ENCODE data around the gene IGF1R. TPM values are rescaled to one million over a fixed set of nuclear protein-coding genes. Genes with fewer than 3 reads are reported as not detected.

IGF1R gene
- total RNA-seq, 1 experiment from 2014 or later = 125 TPM

DNA sequence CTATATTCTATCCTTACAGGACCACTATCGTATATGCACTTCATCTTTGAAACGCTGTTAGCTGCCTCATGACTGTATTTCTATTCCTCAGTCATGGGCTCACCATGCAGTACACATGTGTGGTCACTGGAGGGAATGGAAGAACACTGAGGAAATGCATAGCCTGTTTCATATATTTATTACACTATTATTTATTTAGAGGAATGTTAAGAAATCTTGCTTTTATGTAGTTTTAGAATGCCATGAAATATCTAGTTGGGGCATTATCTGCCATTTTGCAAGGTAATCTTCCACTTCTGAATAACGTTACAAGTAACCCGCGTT lies 155.7 kb downstream of the IGF1R start:
- H3K4me3 Mint-ChIP-seq = no peak overlapping the region
- CTCF ChIA-PET = interaction anchor here (1.0 kb wide), 1 partner anchor 47 kb away, joined by 5 read pairs; no protein-coding TSS in a partner anchor
- H3K27ac Mint-ChIP-seq = no peak overlapping the region
- H3K9me3 Mint-ChIP-seq = no peaks in the 10 kb centered on the region
- H3K36me3 Mint-ChIP-seq = no peaks in the 10 kb centered on the region
- no peak for ATAC-seq
- peaks cover 72% of the 10 kb centered on the region for H3K4me1 Mint-ChIP-seq
- POLR2A ChIA-PET = no interaction called here
- no peak for DNase-seq (ENCODE audit: low spot score)
- no peak for TF ChIP-seq FOXJ3 (CRISPR knock-in tag; IDR thresholded peaks at IDR 0.05; ENCODE audit: borderline replicate concordance)
- no peak for TF ChIP-seq JAZF1 (CRISPR knock-in tag; IDR thresholded peaks at IDR 0.05)
- TF ChIP-seq NFYB (CRISPR knock-in tag; conservative IDR thresholded peaks at IDR 0.05; ENCODE audit: low read depth) = no peak
- TF ChIP-seq, protein P1, sequence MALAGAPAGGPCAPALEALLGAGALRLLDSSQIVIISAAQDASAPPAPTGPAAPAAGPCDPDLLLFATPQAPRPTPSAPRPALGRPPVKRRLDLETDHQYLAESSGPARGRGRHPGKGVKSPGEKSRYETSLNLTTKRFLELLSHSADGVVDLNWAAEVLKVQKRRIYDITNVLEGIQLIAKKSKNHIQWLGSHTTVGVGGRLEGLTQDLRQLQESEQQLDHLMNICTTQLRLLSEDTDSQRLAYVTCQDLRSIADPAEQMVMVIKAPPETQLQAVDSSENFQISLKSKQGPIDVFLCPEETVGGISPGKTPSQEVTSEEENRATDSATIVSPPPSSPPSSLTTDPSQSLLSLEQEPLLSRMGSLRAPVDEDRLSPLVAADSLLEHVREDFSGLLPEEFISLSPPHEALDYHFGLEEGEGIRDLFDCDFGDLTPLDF (CRISPR knock-in tag; IDR thresholded peaks at IDR 0.05) = no peak
- TF ChIP-seq CREM (CRISPR knock-in tag; IDR thresholded peaks at IDR 0.05) = no peak
- no peak for TF ChIP-seq IRF2 (CRISPR knock-in tag; IDR thresholded peaks at IDR 0.05; ENCODE audit: borderline replicate concordance, low read depth)
- TF ChIP-seq, protein P2, sequence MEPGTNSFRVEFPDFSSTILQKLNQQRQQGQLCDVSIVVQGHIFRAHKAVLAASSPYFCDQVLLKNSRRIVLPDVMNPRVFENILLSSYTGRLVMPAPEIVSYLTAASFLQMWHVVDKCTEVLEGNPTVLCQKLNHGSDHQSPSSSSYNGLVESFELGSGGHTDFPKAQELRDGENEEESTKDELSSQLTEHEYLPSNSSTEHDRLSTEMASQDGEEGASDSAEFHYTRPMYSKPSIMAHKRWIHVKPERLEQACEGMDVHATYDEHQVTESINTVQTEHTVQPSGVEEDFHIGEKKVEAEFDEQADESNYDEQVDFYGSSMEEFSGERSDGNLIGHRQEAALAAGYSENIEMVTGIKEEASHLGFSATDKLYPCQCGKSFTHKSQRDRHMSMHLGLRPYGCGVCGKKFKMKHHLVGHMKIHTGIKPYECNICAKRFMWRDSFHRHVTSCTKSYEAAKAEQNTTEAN (CRISPR knock-in tag; IDR thresholded peaks at IDR 0.05) = no peak
- TF ChIP-seq CBFB (CRISPR knock-in tag; IDR thresholded peaks at IDR 0.05; ENCODE audit: low read depth) = no peak
- no peak for TF ChIP-seq ETV6 (CRISPR knock-in tag; IDR thresholded peaks at IDR 0.05)
- no peak for TF ChIP-seq ZNF138 (CRISPR knock-in tag; conservative IDR thresholded peaks at IDR 0.05)
- no peaks in the 10 kb centered on the region for H3K27me3 Mint-ChIP-seq (ENCODE audit: low read depth)

DNA sequence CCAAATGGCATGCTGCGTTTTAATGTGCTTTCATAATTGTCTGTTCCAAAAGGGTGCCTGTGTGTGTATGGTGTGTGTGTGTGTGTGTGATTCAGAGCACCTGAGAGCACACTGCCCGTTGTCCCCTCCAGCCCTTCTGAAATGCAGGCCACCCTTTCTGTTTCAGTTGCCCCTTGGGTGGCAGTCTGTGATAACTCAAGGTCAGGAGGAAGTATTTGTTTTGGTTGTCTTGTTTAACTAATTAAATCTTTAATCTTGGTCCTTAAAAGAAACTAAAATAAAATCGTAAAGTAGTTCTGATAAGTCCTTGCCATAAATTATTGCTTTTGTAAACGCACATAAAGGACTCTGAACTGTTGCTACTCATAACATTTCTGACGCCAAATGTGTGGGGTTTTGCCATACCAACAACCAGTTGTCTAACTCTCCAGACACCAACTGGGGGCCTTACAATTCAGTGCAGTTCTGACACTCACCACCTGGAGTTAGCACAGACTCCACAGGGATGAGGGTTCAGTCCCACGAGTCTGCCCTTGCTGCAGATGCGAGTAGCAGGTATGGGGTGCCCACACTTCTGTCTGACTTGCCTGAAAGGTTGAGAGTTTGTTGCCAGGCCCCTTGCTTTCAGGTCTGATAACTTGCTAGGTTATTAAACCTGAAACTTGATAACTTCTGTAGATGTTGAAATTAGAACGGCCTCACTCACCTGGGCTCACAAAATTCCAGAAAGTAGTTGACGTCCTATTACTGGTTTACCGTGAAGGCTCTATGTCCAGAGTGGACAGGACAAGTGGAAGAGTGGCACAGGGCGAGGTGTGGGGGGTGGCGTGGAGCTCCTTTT lies 157.3 kb downstream of the IGF1R start:
- H3K4me1 Mint-ChIP-seq = peaks cover 64% of the 10 kb centered on the region
- ChIA-PET CTCF (interaction anchor here (0.6 to 1.4 kb wide), 2 partner anchors 35 to 46 kb away, joined by 3 to 5 read pairs; no protein-coding TSS in a partner anchor), POLR2A (no interaction called here)
- ATAC-seq = peak; percentile 72
- no peaks in the 10 kb centered on the region for H3K9me3 Mint-ChIP-seq
- no peaks in the 10 kb centered on the region for H3K36me3 Mint-ChIP-seq
- no peak overlapping the region for H3K4me3 Mint-ChIP-seq
- H3K27me3 Mint-ChIP-seq (ENCODE audit: low read depth) = no peaks in the 10 kb centered on the region
- H3K27ac Mint-ChIP-seq = peak overlapping the region; percentile 59
- peak; percentile 32 for DNase-seq (ENCODE audit: low spot score)
- TF ChIP-seq NR1H2 (CRISPR knock-in tag; IDR thresholded peaks at IDR 0.05) (no peak), ESRRA (CRISPR knock-in tag; IDR thresholded peaks at IDR 0.05; ENCODE audit: borderline replicate concordance) (no peak), ZNF396 (CRISPR knock-in tag; IDR thresholded peaks at IDR 0.05; ENCODE audit: borderline replicate concordance) (no peak), GABPB1 (CRISPR knock-in tag; IDR thresholded peaks at IDR 0.05) (no peak), RELA (CRISPR knock-in tag; IDR thresholded peaks at IDR 0.05; ENCODE audit: borderline replicate concordance) (no peak)
- TF ChIP-seq, protein P3, sequence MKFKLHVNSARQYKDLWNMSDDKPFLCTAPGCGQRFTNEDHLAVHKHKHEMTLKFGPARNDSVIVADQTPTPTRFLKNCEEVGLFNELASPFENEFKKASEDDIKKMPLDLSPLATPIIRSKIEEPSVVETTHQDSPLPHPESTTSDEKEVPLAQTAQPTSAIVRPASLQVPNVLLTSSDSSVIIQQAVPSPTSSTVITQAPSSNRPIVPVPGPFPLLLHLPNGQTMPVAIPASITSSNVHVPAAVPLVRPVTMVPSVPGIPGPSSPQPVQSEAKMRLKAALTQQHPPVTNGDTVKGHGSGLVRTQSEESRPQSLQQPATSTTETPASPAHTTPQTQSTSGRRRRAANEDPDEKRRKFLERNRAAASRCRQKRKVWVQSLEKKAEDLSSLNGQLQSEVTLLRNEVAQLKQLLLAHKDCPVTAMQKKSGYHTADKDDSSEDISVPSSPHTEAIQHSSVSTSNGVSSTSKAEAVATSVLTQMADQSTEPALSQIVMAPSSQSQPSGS (CRISPR knock-in tag; IDR thresholded peaks at IDR 0.05; ENCODE audit: borderline replicate concordance, low read depth) = no peak
- TF ChIP-seq, protein P4, sequence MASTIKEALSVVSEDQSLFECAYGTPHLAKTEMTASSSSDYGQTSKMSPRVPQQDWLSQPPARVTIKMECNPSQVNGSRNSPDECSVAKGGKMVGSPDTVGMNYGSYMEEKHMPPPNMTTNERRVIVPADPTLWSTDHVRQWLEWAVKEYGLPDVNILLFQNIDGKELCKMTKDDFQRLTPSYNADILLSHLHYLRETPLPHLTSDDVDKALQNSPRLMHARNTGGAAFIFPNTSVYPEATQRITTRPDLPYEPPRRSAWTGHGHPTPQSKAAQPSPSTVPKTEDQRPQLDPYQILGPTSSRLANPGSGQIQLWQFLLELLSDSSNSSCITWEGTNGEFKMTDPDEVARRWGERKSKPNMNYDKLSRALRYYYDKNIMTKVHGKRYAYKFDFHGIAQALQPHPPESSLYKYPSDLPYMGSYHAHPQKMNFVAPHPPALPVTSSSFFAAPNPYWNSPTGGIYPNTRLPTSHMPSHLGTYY (CRISPR knock-in tag; IDR thresholded peaks at IDR 0.05) = no peak
- TF ChIP-seq, protein P5, sequence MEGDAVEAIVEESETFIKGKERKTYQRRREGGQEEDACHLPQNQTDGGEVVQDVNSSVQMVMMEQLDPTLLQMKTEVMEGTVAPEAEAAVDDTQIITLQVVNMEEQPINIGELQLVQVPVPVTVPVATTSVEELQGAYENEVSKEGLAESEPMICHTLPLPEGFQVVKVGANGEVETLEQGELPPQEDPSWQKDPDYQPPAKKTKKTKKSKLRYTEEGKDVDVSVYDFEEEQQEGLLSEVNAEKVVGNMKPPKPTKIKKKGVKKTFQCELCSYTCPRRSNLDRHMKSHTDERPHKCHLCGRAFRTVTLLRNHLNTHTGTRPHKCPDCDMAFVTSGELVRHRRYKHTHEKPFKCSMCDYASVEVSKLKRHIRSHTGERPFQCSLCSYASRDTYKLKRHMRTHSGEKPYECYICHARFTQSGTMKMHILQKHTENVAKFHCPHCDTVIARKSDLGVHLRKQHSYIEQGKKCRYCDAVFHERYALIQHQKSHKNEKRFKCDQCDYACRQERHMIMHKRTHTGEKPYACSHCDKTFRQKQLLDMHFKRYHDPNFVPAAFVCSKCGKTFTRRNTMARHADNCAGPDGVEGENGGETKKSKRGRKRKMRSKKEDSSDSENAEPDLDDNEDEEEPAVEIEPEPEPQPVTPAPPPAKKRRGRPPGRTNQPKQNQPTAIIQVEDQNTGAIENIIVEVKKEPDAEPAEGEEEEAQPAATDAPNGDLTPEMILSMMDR (IDR thresholded peaks at IDR 0.05) = no peak
- TF ChIP-seq, protein P6, sequence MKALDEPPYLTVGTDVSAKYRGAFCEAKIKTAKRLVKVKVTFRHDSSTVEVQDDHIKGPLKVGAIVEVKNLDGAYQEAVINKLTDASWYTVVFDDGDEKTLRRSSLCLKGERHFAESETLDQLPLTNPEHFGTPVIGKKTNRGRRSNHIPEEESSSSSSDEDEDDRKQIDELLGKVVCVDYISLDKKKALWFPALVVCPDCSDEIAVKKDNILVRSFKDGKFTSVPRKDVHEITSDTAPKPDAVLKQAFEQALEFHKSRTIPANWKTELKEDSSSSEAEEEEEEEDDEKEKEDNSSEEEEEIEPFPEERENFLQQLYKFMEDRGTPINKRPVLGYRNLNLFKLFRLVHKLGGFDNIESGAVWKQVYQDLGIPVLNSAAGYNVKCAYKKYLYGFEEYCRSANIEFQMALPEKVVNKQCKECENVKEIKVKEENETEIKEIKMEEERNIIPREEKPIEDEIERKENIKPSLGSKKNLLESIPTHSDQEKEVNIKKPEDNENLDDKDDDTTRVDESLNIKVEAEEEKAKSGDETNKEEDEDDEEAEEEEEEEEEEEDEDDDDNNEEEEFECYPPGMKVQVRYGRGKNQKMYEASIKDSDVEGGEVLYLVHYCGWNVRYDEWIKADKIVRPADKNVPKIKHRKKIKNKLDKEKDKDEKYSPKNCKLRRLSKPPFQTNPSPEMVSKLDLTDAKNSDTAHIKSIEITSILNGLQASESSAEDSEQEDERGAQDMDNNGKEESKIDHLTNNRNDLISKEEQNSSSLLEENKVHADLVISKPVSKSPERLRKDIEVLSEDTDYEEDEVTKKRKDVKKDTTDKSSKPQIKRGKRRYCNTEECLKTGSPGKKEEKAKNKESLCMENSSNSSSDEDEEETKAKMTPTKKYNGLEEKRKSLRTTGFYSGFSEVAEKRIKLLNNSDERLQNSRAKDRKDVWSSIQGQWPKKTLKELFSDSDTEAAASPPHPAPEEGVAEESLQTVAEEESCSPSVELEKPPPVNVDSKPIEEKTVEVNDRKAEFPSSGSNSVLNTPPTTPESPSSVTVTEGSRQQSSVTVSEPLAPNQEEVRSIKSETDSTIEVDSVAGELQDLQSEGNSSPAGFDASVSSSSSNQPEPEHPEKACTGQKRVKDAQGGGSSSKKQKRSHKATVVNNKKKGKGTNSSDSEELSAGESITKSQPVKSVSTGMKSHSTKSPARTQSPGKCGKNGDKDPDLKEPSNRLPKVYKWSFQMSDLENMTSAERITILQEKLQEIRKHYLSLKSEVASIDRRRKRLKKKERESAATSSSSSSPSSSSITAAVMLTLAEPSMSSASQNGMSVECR (CRISPR knock-in tag; IDR thresholded peaks at IDR 0.05; ENCODE audit: borderline replicate concordance) = no peak
- TF ChIP-seq, protein P7, sequence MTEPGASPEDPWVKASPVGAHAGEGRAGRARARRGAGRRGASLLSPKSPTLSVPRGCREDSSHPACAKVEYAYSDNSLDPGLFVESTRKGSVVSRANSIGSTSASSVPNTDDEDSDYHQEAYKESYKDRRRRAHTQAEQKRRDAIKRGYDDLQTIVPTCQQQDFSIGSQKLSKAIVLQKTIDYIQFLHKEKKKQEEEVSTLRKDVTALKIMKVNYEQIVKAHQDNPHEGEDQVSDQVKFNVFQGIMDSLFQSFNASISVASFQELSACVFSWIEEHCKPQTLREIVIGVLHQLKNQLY (CRISPR knock-in tag; IDR thresholded peaks at IDR 0.05) = no peak

Data from WTC11 (cell line).